Choroid plexus epithelial cell (primary cell): ENCODE measurements around the gene TNFAIP8L2.

Experiments
- DNase-seq: peaks from one replicate; pipeline ENCODE4 v3.0.0-alpha.2; 2010; ENCODE audit warnings: low read depth
- H3K4me3 ChIP-seq: 2 replicates; pipeline ENCODE4 v1.5.1; 2011; ENCODE audit warnings: low read depth, mild to moderate bottlenecking, control low read depth, low read length, moderate library complexity
- CTCF ChIP-seq: conservative IDR thresholded peaks from 2 replicates; pipeline ENCODE4 v1.5.1; 2011; ENCODE audit warnings: low read depth, mild to moderate bottlenecking, control low read depth, inconsistent platforms, low read length, moderate library complexity

The TNFAIP8L2 gene

DNA sequence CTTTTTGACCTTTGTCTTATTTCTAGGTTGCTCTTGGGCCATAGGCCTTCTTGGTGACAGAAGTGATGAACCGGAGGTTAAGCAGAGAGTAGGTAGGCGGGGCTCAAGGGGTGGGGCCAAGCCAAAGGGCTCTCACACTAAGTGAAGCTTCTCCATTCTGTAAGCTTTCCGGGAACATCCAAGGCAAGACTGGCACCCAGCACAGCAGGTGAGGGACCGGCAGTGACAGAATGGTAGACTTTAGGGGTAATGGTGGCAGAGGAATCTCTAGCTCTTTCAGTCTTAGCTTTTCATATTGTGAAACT, at the start of gene TNFAIP8L2:
TSS of gene TNFAIP8L2 (plus strand) at position 135 of the 305 bp plus-strand sequence. CDS start 2,049 bp downstream, outside the sequence.
- no peak within 1 kb of the TSS for H3K4me3 ChIP-seq
- TF ChIP-seq CTCF: no peak
- DNase-seq: no peak

DNA sequence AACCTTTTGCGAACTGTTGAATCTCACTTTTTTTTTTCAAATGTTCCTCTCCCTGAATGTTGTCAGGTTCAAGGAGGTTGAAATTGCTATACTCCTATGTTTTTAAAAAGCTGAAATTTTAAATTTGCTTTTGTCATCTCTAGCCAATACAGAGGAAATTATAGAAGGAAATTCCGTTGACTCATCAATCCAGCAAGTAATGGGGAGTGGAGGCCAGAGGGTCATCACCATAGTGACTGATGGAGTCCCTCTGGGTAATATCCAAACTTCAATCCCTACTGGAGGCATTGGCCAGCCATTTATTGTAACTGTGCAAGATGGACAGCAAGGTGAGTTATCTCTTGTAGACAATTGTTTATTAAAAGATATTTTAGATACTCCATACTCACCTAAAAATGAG, 49.6 kb upstream of the TNFAIP8L2 start:
- TF ChIP-seq CTCF: no peak
- DNase-seq: peak; percentile 48
- H3K4me3 ChIP-seq: no peak overlapping the region

GRCh38 chr1:151108331-151108730, 48.1 kb upstream of the TNFAIP8L2 start:
- no peak overlapping the region for H3K4me3 ChIP-seq
- TF ChIP-seq CTCF: no peak
- DNase-seq: no peak

GRCh38 chr1:151113877-151114276, 42.6 kb upstream of the TNFAIP8L2 start:
- no peak for DNase-seq
- no peak overlapping the region for H3K4me3 ChIP-seq
- TF ChIP-seq CTCF: no peak

- DNase-seq: no peak
- H3K4me3 ChIP-seq: no peak overlapping the region
- TF ChIP-seq CTCF: no peak
Measured at GRCh38 chr1:151124763-151125403, 31.6 kb upstream of the TNFAIP8L2 start.

- H3K4me3 ChIP-seq: no peak overlapping the region
- no peak for TF ChIP-seq CTCF
- DNase-seq: no peak
Measured at GRCh38 chr1:151128800-151129199, 27.6 kb upstream of the TNFAIP8L2 start.

DNA sequence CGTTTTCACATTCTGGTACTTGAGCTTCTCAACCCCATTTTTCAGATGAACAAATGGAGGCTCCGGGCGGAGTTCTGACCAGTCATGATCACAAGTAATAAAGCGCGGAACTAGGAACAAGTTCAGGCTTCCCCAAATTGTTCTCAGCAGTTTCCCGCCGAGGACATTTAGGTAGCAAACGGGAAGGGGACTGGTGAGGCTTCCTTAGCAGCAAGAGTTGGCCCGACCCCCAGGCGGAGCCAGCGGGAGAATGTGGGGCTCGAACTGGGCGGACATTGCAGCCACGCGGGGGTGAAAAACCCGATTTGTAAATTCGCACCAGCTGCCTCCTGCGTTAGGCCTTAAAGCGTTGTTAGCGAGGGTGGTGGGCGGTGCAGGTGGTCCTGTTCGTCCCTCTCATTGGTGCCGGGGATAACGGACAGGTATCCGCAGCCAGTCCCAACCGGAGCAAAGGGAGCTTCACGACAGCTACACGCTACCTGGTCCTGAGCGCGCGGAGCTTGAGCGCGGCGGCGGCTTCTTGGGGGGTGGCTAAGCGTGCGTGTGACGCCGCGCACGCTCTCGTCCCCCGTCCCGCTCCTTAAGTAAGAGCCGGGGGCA, 25.4 kb upstream of the TNFAIP8L2 start:
- peak; percentile 96 for DNase-seq
- peak; percentile 18 for TF ChIP-seq CTCF
- peak overlapping the region; percentile 56 for H3K4me3 ChIP-seq
